Sigmoid colon (tissue), 4 donors: ENCODE data around the gene SLC35B2.

ENCODE experiments used
- CTCF ChIP-seq, 4 experiments: fragments of 450-650 bp in 3 of 4; fragments of 200-600 bp in 1 of 4; IDR thresholded peaks; one replicate each; pipeline ENCODE4 v1.5.1; 2016 to 2019; ENCODE audit warnings: antibody characterized with exemption in 4 of 4, mild to moderate bottlenecking in 3 of 4, moderate library complexity in 2 of 4
- EP300 ChIP-seq, 4 donors: sonication (generic); formaldehyde crosslinking; IDR thresholded peaks; one replicate each; pipeline ENCODE4 v1.6.1; 2017; ENCODE audit warnings: antibody characterized with exemption in 4 of 4
- POLR2A ChIP-seq, 2 donors: fragments of 450-650 bp; IDR thresholded peaks; one replicate each; pipeline ENCODE4 v1.6.1; 2016; ENCODE audit warnings: antibody characterized with exemption in 2 of 2, mild to moderate bottlenecking in 2 of 2, moderate library complexity in 2 of 2

- TF ChIP-seq POLR2A (IDR thresholded peaks at IDR 0.05) (no peak), CTCF (IDR thresholded peaks at IDR 0.05) (no peak), EP300 (IDR thresholded peaks at IDR 0.05) (no peak)
These were observed 20.4 kb upstream of the SLC35B2 start for GRCh38 chr6:44277763-44278162.
